Mononuclear cell (primary cell): ENCODE data around the gene CIAO3. TPM values are rescaled to one million over a fixed set of nuclear protein-coding genes. Genes with fewer than 3 reads are reported as not detected.
"Not testable (repeated sequence)": the region's sequence is repeated elsewhere in the genome, so short reads cannot be mapped to it uniquely, and the experiment has no call there.

Experiments
- H3K27me3 ChIP-seq: 2 replicates; pipeline ENCODE4 v1.6.0; 2011; ENCODE audit warnings: low read length, control low read depth; ENCODE audit not compliant: insufficient read depth
- H3K4me1 ChIP-seq: 2 replicates; pipeline ENCODE4 v1.5.1; 2011; ENCODE audit warnings: mild to moderate bottlenecking, low read length, control low read depth; ENCODE audit not compliant: insufficient read depth
- H3K4me3 ChIP-seq: 2 replicates; pipeline ENCODE4 v1.5.1; 2011; ENCODE audit warnings: mild to moderate bottlenecking, low read length, moderate library complexity
- H3K9me3 ChIP-seq: 2 replicates; pipeline ENCODE4 v1.5.1; 2011; ENCODE audit warnings: low read depth, mild to moderate bottlenecking, control low read depth, low read length
- total RNA-seq: library from RNA; depleted of rRNA; stranded (reverse); fragments of >200 nt; gene quantifications from one replicate; pipeline ENCODE4 v1.2.3, GENCODE V29; 2012

The CIAO3 gene
- total RNA-seq, 1 donor, result 22.7 TPM

DNA sequence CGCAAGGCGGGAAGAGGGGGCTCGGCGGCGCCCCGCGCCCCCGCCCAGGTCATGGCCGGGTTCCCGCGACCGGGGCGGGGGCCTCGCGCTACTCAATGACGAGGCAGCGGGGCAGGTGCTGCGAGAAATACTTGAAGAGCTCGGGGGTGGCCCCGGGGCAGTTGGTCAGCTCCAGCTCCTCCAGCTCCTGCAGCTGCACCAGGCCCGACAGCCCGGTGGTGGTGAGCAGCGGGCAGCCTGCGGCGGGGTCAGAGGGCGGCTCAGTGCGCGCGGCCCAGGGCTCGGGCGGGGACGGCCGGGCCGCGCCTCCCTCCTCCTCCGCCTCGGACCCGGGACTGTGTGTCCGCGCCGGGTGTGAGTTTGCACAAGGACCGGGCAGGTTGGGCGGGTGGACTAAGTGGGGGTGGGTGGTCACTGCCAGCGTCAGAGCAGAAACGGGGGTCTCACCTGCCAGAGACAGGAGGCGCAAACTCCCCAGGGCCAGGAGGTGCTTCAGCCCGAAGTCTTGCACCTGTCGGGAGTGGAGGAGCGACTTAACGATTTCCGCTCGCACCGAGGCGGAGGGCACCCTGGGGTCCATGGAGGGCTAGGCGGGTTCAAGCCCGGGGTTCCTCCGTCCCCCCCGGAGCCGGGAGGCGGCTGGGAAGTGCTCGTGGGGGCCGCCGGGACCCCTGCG is 46.5 kb downstream of the CIAO3 start:
- Histone ChIP-seq H3K9me3 (no peaks in the 10 kb centered on the region), H3K4me1 (peaks cover 29% of the 10 kb centered on the region), H3K4me3 (peak overlapping the region; percentile 23)

DNA sequence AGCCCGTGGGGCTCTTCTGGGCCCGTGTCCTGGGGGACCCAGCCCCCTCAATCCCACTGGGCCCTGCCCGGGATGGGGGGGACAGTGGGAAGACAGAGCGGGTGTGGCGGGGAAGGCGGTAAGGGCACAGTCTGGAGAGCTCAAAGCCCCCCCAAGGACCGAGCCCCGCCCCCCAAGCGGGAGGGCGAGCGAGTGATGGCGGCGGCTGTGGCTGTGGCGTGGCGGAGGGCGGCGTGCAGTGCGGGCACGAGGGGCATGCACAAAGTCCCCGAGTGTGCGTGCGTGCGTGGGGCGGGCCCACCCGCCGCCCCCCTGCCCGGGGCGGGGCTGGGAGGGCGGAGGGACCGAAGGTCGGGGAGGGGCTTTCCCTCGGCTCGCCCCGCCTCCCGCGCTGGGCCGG is 47.0 kb downstream of the CIAO3 start:
- H3K27me3 ChIP-seq, result peaks cover 26% of the 10 kb centered on the region

More for the DNA sequence above, 46.5 kb downstream of the CIAO3 start:
- peaks cover 26% of the 10 kb centered on the region for H3K27me3 ChIP-seq

DNA sequence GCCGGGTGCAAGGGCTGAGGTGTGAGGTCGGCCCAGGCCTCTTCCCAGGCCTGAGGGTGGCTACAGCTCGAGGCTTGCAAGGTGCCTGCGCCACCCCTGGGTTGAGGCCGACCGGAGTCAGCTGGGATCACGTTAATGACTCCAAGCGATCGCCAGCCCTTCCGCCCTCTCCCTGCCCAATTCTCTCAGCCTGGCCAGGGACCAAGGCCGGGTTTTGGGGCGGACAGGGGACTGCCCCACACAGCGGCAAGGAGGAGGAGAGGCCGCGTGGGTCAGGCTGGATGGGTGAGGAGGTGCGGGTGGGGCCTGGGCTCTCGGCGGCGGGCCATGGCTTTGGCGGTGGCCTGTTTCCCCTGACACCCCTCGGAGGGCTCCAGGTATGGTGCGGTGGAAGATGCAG is 47.4 kb downstream of the CIAO3 start:
- peaks cover 36% of the 10 kb centered on the region for H3K4me1 ChIP-seq
- H3K9me3 ChIP-seq, result no peaks in the 10 kb centered on the region
- H3K27me3 ChIP-seq, result peaks cover 26% of the 10 kb centered on the region
- no peak overlapping the region for H3K4me3 ChIP-seq

More for the DNA sequence above, 47.0 kb downstream of the CIAO3 start:
- Histone ChIP-seq H3K4me1 (peaks cover 34% of the 10 kb centered on the region), H3K9me3 (no peaks in the 10 kb centered on the region), H3K4me3 (no peak overlapping the region)

DNA sequence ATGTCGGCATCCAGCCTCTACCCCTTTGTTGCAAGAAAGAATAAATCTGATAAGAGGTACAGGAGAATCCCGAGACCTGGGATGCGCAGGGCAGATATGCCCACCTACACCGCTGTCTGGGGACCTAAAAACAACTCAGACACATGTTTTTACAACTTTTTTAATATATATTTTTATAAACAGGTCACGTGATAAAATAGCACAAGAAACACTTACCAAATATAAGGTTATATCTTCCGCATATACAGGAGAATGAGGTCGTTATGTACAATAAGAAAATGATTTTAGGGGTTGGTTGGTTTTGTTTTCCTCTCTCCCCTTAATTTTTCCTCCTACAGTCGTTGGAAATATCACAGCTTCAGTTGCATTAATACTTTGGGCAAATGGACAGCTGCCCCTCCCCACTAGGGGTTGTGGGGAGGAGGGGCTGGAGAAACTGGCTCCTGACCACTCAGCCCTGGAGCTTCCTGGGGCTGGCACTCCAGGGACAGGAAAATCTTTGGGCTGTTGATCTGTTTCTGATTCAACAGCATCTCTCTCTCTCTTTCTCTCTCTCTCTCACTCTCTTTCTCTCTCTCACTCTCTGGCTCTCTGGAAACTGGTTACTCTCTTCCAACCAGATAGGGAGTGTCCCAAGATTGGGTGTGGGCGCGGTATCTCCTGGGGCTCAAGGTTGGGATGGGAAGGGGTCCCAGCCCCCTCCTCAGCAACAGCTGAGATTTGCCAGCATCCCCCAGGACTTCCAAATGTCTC is 48.3 kb downstream of the CIAO3 start:
- Histone ChIP-seq H3K27me3 (peaks cover 26% of the 10 kb centered on the region), H3K9me3 (no peaks in the 10 kb centered on the region), H3K4me3 (no peak overlapping the region), H3K4me1 (peaks cover 36% of the 10 kb centered on the region)

DNA sequence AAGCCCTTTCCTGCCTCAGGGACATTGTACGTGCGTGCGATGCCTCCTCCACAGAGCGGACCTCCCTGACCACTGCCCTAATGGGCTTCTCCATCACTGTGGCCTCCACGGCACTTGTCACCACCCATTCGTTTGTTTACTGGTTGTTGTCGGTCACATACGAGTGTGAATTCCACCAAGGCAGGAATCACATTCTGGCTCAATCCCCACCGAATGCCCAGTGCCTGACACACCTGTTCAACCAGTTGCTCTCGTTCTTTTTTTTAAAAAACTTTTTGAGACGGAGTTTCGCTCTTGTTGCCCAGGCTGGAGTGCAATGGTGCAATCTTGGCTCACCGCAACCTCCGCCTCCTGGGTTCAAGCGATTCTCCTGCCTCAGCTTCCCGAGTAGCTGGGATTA is 49.6 kb downstream of the CIAO3 start:
- H3K9me3 ChIP-seq, H3K4me3 ChIP-seq: not testable (repeated sequence)
- peaks cover 35% of the 10 kb centered on the region for H3K4me1 ChIP-seq
- H3K27me3 ChIP-seq, result peaks cover 24% of the 10 kb centered on the region

DNA sequence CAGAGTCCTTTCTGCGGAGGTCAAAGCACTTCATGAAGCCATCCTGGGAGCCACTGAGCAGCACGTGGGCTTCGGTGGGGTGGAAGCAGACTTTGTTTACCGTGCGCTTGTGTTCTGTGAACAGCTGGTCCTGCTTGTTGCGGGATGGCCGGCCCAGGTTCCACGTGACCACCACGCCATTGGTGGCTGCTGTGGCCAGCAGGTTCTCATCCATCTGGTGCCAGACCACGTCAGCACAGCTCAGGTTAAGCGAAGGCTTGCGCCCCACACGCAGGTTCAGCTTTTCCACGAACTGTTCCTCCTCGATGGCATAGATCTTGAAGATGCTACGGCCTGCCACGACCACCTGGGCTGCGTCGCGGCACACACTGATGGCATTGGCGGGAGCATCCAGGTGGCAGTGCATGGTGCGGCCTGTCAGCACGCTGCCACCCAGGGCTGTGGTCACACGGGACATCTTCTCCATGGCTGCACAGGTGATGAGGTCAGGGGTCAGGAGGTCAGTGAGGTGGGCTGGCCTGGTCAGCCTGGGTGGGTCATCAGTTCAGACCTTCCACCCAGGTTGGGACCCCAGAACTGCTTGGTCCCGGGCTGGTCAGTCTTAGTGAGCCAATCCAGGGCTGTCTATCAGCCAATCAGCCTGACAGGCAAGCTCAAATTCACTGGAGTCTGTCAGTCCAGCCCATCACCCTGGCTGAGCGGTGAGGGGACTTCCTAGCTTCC is 51.5 kb downstream of the CIAO3 start:
- Histone ChIP-seq H3K9me3 (no peaks in the 10 kb centered on the region), H3K27me3 (peaks cover 14% of the 10 kb centered on the region), H3K4me1 (peaks cover 31% of the 10 kb centered on the region), H3K4me3 (peak overlapping the region; percentile 63)

DNA sequence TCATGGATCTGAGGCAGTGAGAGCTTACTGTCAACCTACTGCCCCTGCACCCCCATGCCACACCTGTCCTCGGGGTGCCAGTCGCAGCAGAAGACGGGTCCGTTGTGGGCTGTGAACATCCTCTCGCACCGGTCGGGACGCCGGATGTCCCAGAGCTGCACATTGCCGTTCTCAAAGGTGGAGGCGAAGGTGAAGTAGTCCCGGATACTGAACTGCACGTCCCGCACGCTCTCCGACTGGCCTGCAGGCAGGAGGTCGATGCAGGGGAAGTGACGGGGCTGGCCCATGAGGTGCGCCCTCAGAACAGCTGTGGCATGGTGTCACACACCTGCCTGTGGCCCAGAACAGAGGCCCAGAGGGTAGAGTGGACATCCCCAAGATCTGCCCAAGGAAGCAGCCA is 53.3 kb downstream of the CIAO3 start:
- Histone ChIP-seq H3K4me3 (no peak overlapping the region), H3K4me1 (peaks cover 43% of the 10 kb centered on the region), H3K27me3 (peaks cover 6% of the 10 kb centered on the region), H3K9me3 (no peaks in the 10 kb centered on the region)

DNA sequence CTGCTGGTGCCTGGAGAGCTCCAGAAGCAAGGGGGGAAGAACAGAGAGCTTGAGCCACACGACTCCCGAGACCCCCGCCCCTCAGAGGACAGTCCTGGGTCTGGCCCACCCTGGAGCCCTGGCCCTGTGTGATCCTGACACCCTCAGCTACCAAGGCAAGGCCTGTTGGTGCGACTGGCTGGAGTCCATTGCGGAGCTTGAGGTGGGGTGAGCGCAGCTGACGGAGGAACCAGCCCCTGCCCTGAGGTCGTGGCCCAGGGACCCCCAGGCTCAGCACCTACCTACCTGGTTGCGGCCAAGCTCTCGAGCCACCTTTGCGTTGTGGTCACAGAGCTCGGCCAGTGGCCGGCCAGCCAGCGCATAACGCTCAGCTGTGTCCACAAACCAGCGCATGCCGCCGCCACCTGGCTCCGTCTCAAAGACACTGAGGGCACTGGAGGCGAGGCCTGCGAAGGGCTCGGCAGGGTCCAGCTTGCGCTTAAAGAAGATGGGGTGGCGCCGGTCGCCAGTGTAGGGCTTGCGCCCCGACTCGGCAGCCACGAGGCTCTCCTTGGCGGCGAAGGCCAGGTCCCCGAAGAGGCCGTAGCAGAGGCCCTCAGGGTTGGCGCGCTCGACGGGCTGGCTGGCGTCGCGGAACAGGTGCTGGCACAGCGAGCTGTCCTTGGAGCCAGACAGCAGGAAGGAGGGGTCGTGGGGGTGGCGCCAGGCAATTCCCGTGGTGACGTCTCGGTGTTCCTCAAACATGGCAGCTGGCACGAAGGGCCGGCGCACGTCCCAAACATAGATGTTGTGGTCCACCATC is 54.1 kb downstream of the CIAO3 start:
- H3K4me1 ChIP-seq, result peaks cover 50% of the 10 kb centered on the region

DNA sequence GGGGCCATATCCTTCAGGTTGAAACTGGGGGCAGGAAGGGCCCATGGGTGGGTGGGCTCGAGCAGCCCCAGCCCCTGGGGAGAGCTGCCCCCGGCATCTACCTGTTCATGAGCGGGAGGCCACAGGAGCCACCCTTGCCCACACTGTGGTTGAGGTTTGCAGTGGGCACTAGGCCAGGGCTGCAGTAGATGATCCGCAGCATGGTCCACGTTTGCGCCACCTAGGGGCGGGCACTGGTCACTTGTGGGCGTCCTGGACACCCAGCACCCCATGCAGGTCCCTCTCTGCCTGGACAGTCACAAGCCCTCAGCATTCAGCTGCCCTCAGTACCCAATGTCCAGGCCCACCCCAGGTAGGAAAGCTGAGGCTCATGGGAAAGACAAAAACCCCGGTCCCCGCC is 54.8 kb downstream of the CIAO3 start:
- peaks cover 57% of the 10 kb centered on the region for H3K4me1 ChIP-seq
- no peaks in the 10 kb centered on the region for H3K9me3 ChIP-seq
- H3K4me3 ChIP-seq, result no peak overlapping the region
- H3K27me3 ChIP-seq, result no peaks in the 10 kb centered on the region

More for the DNA sequence above, 54.1 kb downstream of the CIAO3 start:
- Histone ChIP-seq H3K9me3 (no peaks in the 10 kb centered on the region), H3K27me3 (no peaks in the 10 kb centered on the region), H3K4me3 (no peak overlapping the region)

DNA sequence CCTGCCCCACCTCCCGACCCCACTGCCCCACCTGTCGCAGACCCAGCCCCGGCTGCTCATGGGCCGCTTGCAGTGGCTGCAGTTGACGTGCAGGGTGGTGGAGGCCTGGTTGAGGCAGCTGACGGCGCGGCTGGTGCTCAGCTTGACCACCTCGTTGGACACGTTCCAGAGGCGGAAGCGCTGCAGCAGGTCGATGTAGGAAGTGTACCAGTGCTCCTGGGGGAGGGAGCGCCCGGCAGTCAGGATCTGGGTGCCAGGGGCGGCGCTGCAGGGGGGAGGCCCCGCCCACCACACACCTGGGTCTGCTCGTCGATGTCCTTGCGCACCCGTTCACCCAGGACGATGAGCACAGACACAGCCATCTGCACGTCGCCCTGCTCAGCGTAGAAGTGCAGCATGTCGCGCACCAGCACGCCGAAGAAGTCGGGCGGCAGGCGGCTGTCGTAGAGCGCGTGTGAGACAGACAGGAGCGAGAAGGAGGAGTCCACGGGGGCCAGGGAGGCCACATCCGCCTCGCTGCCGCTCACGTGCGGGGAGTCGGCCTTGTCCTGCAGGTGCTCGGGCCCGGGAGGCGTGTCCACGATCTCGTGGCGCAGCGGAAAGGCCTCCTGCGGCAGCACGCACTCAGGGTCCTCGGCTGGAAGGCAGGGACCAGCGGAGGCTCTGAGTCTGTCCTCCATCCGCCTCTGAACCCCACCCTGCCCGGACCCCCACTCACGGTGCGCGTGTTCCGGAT is 55.7 kb downstream of the CIAO3 start:
- Histone ChIP-seq H3K4me1 (peaks cover 57% of the 10 kb centered on the region), H3K4me3 (no peak overlapping the region), H3K9me3 (no peaks in the 10 kb centered on the region), H3K27me3 (no peaks in the 10 kb centered on the region)

DNA sequence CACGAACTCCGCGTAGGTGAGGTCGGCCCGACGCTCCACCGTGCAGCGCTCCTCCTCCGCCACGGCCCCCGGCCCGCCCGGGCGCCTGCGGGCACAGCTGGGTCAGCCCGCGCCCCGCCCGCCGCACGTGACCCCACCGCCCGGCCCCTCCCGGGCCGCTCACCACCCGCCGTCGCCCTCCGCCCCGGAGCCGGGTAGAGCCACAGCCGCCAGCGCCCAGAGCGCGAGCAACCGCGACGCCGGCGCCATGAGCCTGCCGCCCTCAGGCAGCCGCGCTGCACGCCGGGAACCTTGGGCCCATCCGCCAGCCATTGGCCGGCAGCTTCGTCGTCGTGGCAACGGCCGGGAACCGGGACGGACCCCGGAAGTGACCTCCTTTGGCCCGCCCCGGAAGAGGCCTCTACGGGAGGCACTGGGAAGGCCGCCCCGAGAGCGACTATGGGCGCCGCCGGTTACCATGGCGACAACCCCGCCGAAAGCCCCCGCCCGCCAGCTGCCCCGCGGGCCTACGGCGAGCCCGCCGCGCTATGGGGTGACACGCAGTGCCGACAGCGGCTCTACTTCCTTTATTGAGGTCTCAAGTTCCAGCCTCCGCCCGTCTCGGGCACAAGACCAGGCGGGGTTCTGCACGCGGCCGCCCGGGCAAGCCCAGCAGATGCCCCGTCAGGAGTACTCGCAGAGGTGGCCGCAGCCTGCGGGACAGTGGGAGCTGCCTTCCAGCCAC is 56.6 kb downstream of the CIAO3 start, which contains the start of gene JMJD8:
Gene JMJD8 (minus strand): TSS at position 264 of the 724 bp plus-strand sequence. CDS start 15 bp downstream, at position 249.
- Histone ChIP-seq H3K4me1 (peaks cover 54% of the 10 kb centered on the region), H3K27me3 (no peaks in the 10 kb centered on the region), H3K4me3 (peak within 1 kb of the TSS; percentile 44), H3K9me3 (no peaks in the 10 kb centered on the region)

DNA sequence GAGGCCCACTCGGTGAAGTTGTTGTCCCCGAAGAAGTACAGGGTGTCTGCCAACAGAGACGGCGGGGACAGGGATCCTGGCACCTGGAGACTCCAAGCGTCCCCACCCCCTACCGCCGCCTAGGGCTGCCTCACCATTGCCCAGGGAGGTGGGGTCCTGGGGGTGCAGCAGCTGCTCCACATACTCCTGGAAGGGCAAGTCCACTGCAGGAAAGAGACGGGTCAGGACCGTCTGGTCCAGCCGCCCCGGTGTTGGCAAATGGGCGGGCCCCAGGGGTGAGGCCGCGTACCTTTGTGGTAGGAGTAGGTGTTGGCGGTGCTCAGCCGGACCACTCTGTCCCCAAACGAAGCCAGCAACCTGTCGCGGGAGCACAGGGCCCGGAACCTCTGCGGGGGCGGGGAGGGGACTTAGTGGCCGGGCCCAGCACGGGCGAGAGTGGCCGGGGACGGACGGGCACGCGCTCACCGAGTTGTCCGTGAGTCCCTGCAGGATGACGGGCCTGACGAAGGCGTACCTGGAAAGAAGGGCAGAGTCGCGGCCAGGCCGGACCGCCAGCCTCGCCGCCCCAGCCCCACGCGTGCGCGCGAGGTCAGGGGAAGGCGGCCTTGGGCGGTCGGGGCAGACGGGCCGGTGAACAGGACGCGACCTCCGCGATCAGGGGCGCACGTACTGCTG is 57.3 kb downstream of the CIAO3 start:
- H3K4me1 ChIP-seq, result peaks cover 52% of the 10 kb centered on the region

More for the DNA sequence above, 57.3 kb downstream of the CIAO3 start:
- Histone ChIP-seq H3K9me3 (no peaks in the 10 kb centered on the region), H3K4me3 (peak overlapping the region; percentile 44), H3K27me3 (no peaks in the 10 kb centered on the region)
